Measurements from ENCODE around the gene ARHGAP15. TPM values are rescaled to one million over a fixed set of nuclear protein-coding genes. Genes with fewer than 3 reads are reported as not detected.

ARHGAP15 gene
- total RNA-seq, 1 donor from 2014 or later: 32.2 TPM

DNA sequence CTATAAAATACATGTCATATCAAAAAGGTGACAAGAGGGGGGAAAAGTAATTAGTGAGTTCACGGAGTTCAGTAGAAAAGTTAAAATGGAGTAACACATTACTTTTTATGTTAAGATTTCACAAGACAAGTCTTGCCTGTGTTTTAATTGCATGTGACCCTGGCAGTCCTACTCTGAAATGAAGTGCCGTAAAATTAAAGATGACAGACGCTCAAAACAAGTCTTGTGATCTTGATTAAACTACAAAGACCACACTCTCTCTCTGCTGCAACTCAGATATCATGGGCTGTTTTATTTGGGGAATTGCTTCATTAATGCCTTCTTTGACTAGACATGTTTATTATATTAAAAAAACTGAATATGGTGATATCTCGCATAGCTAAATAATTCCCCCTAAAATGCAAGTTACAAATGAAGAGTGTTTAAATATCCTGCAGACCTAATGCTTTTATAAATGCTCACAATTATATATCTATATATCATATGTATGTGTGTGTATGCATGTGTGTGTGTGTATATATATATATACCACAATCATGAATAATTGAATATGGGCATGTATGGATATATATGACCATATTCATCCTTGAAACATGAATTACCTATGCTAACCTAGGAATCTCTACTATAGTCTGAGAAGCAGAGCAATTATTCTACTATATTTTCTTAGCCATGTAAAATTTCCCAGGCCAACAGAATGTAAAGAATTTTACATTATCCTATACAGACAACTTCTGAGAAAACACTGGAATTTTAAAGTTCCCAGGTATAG, 647.5 kb downstream of the ARHGAP15 start:
- no peak for DNase-seq

GRCh38 chr2:143779021-143779420, 649.8 kb downstream of the ARHGAP15 start:
- DNase-seq: no peak

DNA sequence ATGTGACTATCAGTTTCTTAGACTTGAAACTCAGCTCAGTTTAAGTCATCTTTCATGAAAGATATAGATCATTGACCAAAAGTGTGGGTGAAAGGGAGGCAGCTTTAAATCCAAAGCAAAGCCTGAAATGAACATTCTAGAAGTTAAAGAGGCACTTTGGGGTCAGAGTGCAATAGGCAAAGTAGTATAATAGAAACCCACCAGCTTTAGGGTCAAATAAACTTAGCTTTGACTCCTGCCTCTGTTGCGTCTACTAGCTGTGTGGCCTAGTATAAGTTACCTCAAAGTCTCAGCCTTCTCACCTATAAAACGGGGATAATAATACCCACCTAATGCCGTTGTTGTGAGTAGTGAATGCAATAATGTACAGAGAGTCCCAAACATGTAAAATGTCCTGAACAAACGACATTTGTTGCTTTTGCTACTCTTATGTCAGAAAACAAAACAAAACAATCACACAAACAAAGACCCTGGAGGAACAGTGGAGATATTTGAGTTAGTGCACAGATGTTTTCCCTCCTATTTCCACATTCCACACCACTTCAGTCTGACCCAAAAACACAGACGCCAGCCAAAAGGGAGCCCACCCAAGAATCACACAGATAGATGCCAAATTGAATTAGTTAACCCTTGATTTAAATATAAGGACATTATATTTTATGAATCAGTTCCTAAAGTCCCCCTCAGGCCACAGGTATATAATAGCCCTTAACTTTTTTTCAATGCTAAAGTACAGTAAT, 657.0 kb downstream of the ARHGAP15 start:
- DNase-seq: peak; percentile 52

- no peak for DNase-seq
These were observed 658.5 kb downstream of the ARHGAP15 start for GRCh38 chr2:143787674-143788073.

DNA sequence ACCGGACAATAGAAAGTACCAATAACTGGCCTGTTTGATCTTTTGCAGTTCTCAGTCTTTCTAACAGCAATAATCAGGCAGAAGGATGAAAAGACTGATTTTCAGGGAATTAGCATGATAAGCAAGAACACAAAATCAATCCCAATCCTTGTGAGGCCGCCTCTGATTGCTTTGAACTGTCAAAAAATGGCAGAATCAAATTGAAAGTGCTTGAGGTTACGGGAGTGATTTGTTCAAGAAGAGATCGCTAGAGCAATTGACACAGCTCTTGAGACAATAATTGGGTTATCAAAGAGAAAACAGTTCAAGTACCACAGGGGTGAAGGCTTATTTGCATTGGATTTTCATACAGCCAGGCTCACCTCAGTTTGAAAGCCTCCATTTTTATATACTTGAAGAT, 663.4 kb downstream of the ARHGAP15 start:
- no peak for DNase-seq

GRCh38 chr2:143793381-143793780, 664.2 kb downstream of the ARHGAP15 start:
- no peak for DNase-seq

DNA sequence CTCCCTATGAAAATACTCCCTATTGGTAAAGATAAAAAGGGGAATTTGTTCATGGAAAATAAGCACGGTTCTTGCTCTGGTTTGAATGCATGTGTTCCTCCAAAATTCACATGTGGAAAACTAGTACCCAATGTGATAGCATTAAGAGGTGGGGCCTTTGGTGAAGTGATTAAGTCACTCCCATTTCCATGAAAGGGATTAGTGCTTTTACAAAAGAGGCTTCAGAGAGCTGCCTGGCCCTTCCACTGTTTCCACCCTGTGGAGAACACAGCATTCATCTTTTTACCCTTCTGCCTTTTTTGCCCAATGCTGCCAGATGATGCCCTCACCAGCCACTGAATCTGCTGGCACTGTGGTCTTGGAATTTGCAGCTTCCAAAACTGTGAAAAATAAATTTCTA, 666.8 kb downstream of the ARHGAP15 start:
- no peak for DNase-seq

- DNase-seq: no peak
These were observed 672.3 kb downstream of the ARHGAP15 start for GRCh38 chr2:143801561-143801960.

DNA sequence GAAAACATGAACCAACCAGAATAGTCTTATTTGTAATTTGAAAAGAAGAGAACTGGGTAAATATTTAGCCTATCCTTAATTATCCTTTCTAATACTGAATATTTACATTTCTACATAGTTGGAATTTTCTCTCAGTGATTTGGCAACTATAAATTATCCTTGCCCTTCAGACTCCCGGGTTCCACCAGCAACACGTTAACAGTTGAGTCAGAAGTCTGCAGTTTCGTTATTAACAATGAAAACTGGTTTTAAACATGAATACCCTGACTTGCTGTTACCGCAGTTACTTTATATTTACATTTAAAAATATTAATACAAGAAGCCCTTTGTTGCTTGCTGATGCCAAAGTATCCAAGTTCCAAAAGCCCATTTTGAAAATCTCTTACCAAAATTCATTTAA, 673.0 kb downstream of the ARHGAP15 start:
- DNase-seq: no peak

DNA sequence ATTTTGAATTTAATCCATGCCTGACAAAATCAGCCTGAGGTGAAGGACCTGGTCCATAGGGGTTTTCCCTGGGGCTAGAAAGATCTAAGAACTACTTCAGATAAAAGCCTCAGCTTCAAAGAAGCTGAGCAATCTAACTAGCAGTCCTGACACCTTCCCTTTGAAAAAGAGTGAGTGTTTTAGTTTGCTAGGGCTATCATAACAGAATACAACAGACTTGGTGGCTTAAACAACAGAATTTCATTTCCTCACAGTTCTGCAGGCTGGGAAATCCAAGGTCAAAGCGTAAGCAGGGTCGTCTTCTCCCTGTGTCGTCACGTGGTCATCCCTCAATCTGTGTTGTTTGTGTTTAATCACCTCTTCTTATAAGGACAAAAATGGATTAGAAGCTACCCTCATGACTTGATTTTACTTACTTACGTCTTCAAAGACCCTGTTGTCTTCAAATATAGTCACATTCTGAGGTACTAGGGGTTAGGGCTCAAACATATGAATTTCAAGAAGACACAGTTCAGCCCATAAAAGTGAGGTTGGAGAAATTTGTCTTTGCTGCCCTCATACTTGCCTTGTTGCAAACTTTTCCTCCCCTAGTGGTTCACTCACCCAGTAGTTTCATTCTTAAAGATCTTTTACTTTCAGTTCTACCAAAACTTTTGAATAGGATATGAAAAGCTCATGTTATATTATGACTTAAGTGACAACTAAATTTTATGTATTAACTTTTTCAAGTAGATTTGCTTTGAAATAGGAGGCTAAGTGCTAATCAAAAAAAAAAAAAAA, 673.8 kb downstream of the ARHGAP15 start:
- no peak for DNase-seq

GRCh38 chr2:143803936-143804335, 674.7 kb downstream of the ARHGAP15 start:
- no peak for DNase-seq

DNA sequence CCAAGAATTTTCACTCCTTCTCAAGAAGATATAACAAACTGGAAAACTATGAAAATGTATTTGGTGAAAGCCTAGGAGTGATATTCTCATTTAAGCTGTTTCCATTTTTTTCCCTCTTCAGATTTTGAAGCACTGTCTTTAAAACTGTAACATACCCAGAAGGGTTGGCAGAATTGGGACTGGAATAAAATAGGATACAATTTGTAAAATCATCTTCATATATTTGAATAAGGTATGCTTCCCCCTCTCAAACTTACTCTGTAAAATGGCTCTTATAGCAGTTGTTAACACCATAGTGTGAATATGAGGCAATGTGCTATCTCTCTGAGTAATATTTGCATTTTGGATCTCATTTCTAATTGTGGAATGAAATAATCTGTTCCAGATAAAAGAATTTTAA, 676.4 kb downstream of the ARHGAP15 start:
- DNase-seq: no peak

DNA sequence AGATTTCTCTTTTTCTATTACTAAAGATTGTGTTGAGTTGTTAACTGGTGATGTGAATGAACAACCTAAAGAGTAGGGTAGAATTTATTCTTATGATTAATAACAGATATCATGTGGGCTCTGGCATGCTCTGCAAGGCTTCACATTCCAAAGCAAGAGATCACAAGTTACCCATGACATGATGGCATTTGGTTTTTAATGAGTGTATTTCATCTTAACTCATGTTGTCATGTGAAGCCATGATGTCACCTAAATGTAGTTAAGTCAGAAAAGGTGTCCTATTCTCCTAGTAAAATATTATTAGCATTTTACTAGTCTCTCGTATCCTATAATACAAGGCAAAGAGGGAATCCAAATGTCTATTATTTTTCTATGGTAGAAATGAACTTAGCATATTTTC, 678.0 kb downstream of the ARHGAP15 start:
- no peak for DNase-seq

DNA sequence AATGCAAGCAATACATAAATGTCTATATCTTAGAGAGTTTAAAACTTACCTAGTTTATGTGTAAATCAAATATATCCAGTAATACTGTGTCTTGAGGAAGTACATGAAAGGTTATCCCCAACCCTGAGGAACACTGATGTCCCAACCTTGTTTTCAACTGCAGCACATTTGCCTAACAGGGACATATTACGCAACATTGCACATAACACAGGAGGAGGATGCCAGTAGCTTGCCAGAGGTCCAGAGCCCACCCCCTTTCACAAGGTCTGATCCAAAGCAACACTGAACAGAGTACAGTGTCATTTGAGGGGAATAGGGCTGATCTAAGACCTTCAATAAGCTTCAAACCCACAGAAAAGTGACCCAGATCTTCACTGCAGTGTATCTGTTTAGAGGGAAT, 678.5 kb downstream of the ARHGAP15 start:
- no peak for DNase-seq

DNA sequence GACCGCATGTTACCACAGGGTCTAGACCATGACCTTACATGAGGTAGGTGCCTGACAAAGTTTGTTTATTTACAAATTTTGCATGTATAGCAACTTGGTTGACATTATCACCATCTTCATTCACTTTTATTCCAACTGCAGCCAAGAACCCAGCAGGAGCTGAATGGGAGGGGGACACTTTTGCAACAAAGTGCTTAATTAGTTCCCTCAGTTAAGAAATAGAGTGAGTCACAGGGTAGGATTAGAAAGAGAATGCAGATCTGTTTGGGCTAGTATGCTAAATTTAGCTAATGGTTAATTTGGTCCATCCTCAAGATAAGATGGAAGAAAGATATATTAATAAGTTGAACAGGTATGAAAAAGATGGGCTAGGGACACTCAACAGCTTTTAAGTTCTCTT, 678.9 kb downstream of the ARHGAP15 start:
- no peak for DNase-seq

GRCh38 chr2:143815082-143815481, 685.9 kb downstream of the ARHGAP15 start:
- no peak for DNase-seq

DNA sequence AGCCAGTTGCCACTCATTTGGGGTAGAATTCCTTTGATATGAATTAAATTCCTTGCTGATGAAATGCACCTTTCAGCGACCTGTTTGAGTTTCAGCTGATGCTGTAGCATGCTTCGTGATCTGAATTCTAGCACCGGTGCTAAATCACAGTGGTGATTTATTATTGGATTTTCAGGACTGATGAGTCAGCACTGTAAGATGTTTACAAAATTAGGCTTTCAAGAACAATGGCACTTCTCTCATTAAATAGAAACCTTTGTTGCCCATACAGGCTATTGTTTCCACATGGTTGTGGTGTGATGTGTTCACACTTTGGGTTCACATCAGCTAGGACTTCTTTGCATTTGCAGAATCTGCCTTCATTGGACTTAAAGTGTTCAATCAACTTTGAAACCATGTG, 687.7 kb downstream of the ARHGAP15 start:
- no peak for DNase-seq

Small RNA genes within 50 kb of the gene (small RNA-seq; reads per million reads assigned to genes)
- not detected for gene MTND4LP12 (ENCODE audit: low replicate concordance)
